GM06990 (cell line): Measurements from ENCODE around the gene TRAFD1.
A peak's percentile ranks its signal among the peaks of the same experiment; 100 is the strongest.

ENCODE experiments used
- DNase-seq: peaks from one replicate; pipeline ENCODE4 v3.0.0-alpha.2; 2011; ENCODE audit not compliant: insufficient read length; ENCODE audit errors: extremely low read depth
- H3K27me3 ChIP-seq: replicated peaks from 2 replicates; pipeline ENCODE4 v1.6.0; 2011; ENCODE audit warnings: low read length; ENCODE audit not compliant: control insufficient read depth, insufficient read depth
- H3K36me3 ChIP-seq: 2 replicates; pipeline ENCODE4 v1.5.1; 2011; ENCODE audit warnings: low read length; ENCODE audit not compliant: control insufficient read depth, insufficient read depth
- H3K4me3 ChIP-seq: replicated peaks from 2 replicates; pipeline ENCODE4 v1.5.1; 2011; ENCODE audit warnings: low read depth, mild to moderate bottlenecking, control low read depth, low read length
- TF ChIP-seq, protein P1 (sequence below): IDR thresholded peaks from 2 replicates; pipeline ENCODE4 v1.5.1; 2011; ENCODE audit warnings: low read length, control low read depth, mild to moderate bottlenecking, inconsistent platforms; ENCODE audit not compliant: insufficient read depth, poor library complexity, severe bottlenecking

TRAFD1 gene, protein sequence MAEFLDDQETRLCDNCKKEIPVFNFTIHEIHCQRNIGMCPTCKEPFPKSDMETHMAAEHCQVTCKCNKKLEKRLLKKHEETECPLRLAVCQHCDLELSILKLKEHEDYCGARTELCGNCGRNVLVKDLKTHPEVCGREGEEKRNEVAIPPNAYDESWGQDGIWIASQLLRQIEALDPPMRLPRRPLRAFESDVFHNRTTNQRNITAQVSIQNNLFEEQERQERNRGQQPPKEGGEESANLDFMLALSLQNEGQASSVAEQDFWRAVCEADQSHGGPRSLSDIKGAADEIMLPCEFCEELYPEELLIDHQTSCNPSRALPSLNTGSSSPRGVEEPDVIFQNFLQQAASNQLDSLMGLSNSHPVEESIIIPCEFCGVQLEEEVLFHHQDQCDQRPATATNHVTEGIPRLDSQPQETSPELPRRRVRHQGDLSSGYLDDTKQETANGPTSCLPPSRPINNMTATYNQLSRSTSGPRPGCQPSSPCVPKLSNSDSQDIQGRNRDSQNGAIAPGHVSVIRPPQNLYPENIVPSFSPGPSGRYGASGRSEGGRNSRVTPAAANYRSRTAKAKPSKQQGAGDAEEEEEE

DNA sequence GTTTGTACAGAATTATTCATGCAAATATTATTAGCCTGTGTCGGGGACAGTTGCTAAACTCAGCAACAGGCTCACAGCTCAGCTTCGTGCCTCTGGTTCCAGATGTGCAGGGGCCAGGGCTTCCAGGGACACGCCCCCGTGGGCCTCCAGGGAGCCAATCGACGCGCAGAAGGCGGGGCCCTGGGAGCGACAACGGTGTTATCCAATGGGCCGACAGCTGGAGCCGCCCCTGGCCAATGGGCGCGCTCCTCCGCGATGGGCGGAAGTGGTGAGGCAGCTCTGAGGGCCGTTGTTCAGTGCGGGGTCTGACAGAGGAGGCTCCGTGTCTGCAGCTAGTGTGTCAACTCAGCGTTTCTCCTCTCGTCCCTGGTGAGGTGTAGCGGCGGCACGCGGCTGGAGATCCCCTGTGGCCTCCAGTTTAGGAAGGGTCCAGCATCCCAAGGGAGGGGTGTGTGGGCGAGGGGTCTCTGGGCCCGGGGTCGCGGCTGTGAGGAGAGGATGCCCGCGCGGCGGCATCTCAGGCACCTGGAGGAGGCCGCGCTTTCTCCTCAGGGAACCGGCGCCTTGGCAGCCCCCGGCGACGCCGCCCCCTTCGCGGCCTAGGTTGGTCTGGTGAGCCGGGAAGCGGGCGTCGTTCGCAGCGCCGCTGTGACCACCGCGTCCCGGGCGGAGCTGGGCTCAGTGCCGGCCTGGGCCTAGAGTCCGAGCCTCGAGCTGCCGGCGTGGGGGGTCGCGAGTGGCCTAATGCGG, at the start of gene TRAFD1:
Gene TRAFD1 (plus strand): TSS at position 311 of the 750 bp plus-strand sequence. CDS start 4,963 bp downstream, outside the sequence.
- H3K4me3 ChIP-seq: peak within 1 kb of the TSS; percentile 92
- TF ChIP-seq, protein P1, sequence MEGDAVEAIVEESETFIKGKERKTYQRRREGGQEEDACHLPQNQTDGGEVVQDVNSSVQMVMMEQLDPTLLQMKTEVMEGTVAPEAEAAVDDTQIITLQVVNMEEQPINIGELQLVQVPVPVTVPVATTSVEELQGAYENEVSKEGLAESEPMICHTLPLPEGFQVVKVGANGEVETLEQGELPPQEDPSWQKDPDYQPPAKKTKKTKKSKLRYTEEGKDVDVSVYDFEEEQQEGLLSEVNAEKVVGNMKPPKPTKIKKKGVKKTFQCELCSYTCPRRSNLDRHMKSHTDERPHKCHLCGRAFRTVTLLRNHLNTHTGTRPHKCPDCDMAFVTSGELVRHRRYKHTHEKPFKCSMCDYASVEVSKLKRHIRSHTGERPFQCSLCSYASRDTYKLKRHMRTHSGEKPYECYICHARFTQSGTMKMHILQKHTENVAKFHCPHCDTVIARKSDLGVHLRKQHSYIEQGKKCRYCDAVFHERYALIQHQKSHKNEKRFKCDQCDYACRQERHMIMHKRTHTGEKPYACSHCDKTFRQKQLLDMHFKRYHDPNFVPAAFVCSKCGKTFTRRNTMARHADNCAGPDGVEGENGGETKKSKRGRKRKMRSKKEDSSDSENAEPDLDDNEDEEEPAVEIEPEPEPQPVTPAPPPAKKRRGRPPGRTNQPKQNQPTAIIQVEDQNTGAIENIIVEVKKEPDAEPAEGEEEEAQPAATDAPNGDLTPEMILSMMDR: no peak
- H3K27me3 ChIP-seq: no peaks in the 10 kb centered on the region
- no peaks in the 10 kb centered on the region for H3K36me3 ChIP-seq
- DNase-seq: peak; percentile 99

DNA sequence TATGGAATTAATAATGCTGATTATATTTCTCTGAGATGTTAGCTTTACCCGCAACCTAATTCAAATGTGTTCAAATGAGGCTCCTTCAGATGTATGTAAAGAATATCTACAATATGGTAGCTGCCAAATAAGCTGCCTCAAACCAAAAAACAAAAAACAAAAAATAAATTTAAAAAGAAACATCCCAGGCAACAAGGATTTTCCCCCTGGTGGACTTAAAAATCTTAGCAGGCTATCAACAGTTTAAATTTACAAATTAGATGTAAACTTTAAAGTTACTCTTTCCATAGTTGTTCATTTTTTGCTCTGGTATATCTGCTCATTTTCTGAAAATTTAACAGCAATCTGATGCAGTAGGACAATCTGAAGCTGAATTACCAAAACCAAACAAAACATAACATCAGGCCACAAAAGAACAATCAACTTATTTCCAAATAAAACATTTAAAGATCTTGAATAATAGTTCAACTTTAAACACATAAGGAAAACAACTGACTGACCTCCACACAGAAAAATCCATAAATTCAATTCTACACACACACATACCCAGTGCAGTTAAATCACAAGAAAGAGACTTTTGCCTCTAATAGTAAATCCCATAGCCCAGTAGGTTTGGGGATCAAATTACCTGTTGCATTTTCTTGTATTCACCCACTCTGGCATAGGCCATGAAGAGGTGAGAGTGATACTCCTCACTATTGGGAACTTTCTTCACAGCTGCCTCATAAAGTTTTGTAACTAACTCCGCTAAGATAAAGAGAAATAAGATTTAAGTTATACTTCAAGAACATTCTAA, 38.1 kb upstream of the TRAFD1 start:
- Histone ChIP-seq H3K27me3 (no peaks in the 10 kb centered on the region), H3K4me3 (no peak overlapping the region), H3K36me3 (peaks cover 10% of the 10 kb centered on the region)
- TF ChIP-seq, protein P1: no peak
- DNase-seq: no peak

DNA sequence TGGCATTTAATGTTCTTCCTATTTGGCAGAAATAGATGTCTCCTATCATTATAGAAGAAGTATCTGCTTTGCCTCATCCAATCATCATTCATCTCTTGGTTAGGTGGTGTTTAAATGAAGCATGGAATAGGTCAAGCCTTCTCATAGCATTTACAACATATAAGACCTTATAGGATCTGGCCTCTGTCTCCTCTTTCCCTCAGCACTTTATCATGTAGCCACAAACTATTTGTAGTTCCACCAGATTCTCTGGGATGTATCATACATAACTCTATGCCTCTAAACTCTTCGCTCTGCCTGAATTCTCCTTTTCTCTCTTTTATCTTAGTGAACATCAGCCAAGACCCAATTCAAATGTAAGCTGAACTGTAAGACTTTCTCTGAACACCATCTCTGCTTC, 37.5 kb upstream of the TRAFD1 start:
- no peak for DNase-seq
- TF ChIP-seq, protein P1: no peak
- Histone ChIP-seq H3K4me3 (no peak overlapping the region), H3K36me3 (peaks cover 10% of the 10 kb centered on the region), H3K27me3 (no peaks in the 10 kb centered on the region)

DNA sequence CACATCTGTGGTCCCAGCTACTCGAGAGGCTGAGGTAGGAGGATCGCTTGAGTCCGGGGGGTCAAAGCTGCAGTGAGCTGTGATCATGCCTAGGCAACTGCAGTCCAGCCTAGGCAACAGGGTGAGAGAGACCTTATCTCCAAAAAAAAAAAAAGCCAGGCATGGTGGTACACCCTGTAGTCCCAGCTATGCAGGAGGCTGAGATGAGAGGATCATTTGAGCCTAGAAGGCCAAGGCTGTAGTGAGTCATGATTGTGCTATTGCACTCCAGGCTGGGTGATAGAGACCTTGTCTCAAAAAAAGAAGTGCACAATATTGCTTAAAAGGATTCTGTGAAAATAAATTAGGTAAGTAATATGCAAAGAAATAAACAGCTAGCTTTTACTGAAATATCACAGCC, 33.8 kb upstream of the TRAFD1 start:
- Histone ChIP-seq H3K36me3 (peaks cover 12% of the 10 kb centered on the region), H3K4me3 (no peak overlapping the region), H3K27me3 (no peaks in the 10 kb centered on the region)
- DNase-seq: no peak
- TF ChIP-seq, protein P1: no peak

DNA sequence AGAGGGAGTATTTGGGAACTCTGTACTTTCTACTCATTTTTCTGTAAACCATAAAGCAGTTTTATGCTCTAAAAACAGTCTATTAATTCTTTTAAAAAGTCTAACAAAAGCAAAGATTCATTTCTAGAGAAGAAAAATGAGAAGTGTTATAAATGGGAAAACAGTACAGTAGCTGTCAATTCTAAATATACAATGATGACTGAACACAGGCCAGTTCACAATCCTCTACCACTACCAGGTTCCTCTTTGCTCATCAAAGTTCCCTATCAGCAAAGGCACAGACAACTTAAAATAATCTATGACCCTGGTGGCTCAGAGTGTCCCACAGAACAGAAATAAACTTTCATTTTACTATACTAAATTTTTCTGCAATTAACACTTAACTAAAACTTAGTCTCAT, 29.3 kb upstream of the TRAFD1 start:
- no peaks in the 10 kb centered on the region for H3K27me3 ChIP-seq
- DNase-seq: no peak
- H3K36me3 ChIP-seq: peaks cover 9% of the 10 kb centered on the region
- H3K4me3 ChIP-seq: peak overlapping the region; percentile 7; the same call in 1 of the 2 replicates
- TF ChIP-seq, protein P1: no peak
